GM12878 (cell line): ENCODE results near the gene NBDY. TPM values are rescaled to one million over a fixed set of nuclear protein-coding genes. Genes with fewer than 3 reads are reported as not detected.

ENCODE experiments used
- ATAC-seq: fragments of 200-7000 bp; cut with Tn5 transposase; 3 replicates; pipeline ENCODE4 v1.9.1; 2020; ENCODE audit warnings: mild to moderate bottlenecking, moderate library complexity
- BruUV-seq: library from RNA; stranded (reverse); fragments of 400-500 nt; replicated peaks from 2 replicates; lab custom pipeline; 2021; lab: Mats Ljungman, UMichigan
- CTCF ChIA-PET: fragments of 300-600 bp; sonication (Branson Sonifier 250); formaldehyde crosslinking; extraction: SDS; loops from one replicate; lab custom pipeline; 2021; ENCODE audit warnings: inconsistent platforms; lab: Yijun Ruan, JAX
- POLR2A ChIA-PET: fragments of 350-600 bp; formaldehyde crosslinking; extraction: SDS; loops from one replicate; lab custom pipeline; 2021; ENCODE audit warnings: inconsistent platforms; lab: Charles Lee
- RAD21 ChIA-PET: fragments of 300-600 bp; sonication (Branson Sonifier 250); formaldehyde crosslinking; loops from one replicate; lab custom pipeline; 2023; ENCODE audit warnings: antibody characterized with exemption; ENCODE audit not compliant: unreplicated experiment; lab: Charles Lee
- SMC1A ChIA-PET: fragments of 300-600 bp; sonication (Branson Sonifier 250); formaldehyde crosslinking; loops from one replicate; lab custom pipeline; 2023; ENCODE audit not compliant: unreplicated experiment, uncharacterized antibody; lab: Charles Lee
- DNase-seq: peaks from one replicate; pipeline ENCODE4 v3.0.0-alpha.2; 2011; ENCODE audit warnings: low read depth, low spot score
- FAIRE-seq: peaks from 3 replicates; lab custom pipeline; 2011; peaks lifted over from hg19 to GRCh38; lab: Jason Lieb, UNC
- H2AFZ ChIP-seq: 2 replicates; pipeline ENCODE4 v1.6.0; 2011; ENCODE audit warnings: low read depth, low read length, control low read depth; ENCODE audit not compliant: control insufficient read depth
- H3K27ac ChIP-seq: 2 replicates; pipeline ENCODE4 v1.5.1; 2011; ENCODE audit warnings: control low read depth; ENCODE audit not compliant: control insufficient read depth, insufficient read depth
- H3K27me3 ChIP-seq, 2 experiments: replicated peaks in 1 of 2; 2 replicates each; pipeline versions ENCODE4 v1.6.0 to v1.6.1; 2011; ENCODE audit warnings: low read length in 1 of 2; ENCODE audit not compliant: control insufficient read depth in 2 of 2, insufficient read depth in 2 of 2
- H3K36me3 ChIP-seq, 2 experiments: 2 replicates each; pipeline ENCODE4 v1.5.1; 2011; ENCODE audit warnings: low read length in 1 of 2; ENCODE audit not compliant: control insufficient read depth in 2 of 2, insufficient read depth in 2 of 2
- H3K4me1 ChIP-seq: 2 replicates; pipeline ENCODE4 v1.6.1; 2011; ENCODE audit warnings: mild to moderate bottlenecking, low read length, moderate library complexity, mixed read lengths; ENCODE audit not compliant: control insufficient read depth, insufficient read depth
- H3K4me2 ChIP-seq: 2 replicates; pipeline ENCODE4 v1.6.0; 2011; ENCODE audit warnings: control low read depth; ENCODE audit not compliant: control insufficient read depth, insufficient read depth
- H3K4me3 ChIP-seq: fragments of 200-600 bp; sonication (generic); 2 replicates; pipeline ENCODE4 v1.5.1; 2016
- H3K79me2 ChIP-seq: 2 replicates; pipeline ENCODE4 v1.6.0; 2011; ENCODE audit warnings: low read length; ENCODE audit not compliant: control insufficient read depth, insufficient read depth
- H3K9ac ChIP-seq: 2 replicates; pipeline ENCODE4 v1.8.0; 2011; ENCODE audit warnings: low read length, control low read depth, mixed read lengths; ENCODE audit not compliant: control insufficient read depth, insufficient read depth
- H3K9me3 ChIP-seq: replicated peaks from 3 replicates; pipeline ENCODE4 v1.5.1; 2011; ENCODE audit warnings: mild to moderate bottlenecking, low read length; ENCODE audit not compliant: control insufficient read depth, insufficient read depth
- H4K20me1 ChIP-seq: 2 replicates; pipeline ENCODE4 v1.6.0; 2011; ENCODE audit not compliant: control insufficient read depth, insufficient read depth
- BCL11A ChIP-seq: IDR thresholded peaks from 2 replicates; pipeline ENCODE4 v1.6.1; 2011; ENCODE audit warnings: low read depth, low read length
- FOXK2 ChIP-seq: fragments of 450-650 bp; IDR thresholded peaks from 2 replicates; pipeline ENCODE4 v1.6.1; 2017; ENCODE audit warnings: mild to moderate bottlenecking, moderate library complexity
- JUND ChIP-seq: IDR thresholded peaks from 2 replicates; pipeline ENCODE4 v1.6.1; 2012; ENCODE audit warnings: low read depth, mild to moderate bottlenecking, low read length, improper control_type of control experiment, moderate library complexity
- MTA2 ChIP-seq: fragments of 450-650 bp; IDR thresholded peaks from 2 replicates; pipeline ENCODE4 v1.6.1; 2016; ENCODE audit warnings: low read depth, mild to moderate bottlenecking, moderate library complexity
- MXI1 ChIP-seq: fragments of 150-350 bp; IDR thresholded peaks from 2 replicates; pipeline ENCODE4 v1.6.1; 2011; ENCODE audit warnings: low read depth, mild to moderate bottlenecking, inconsistent platforms, low read length, improper control_type of control experiment
- NR2C1 ChIP-seq: fragments of 450-650 bp; IDR thresholded peaks from 2 replicates; pipeline ENCODE4 v1.6.1; 2017; ENCODE audit warnings: antibody characterized with exemption, mild to moderate bottlenecking, moderate library complexity
- NR2C2 ChIP-seq: IDR thresholded peaks from 2 replicates; pipeline ENCODE4 v1.6.1; 2011; ENCODE audit warnings: borderline replicate concordance, low read depth; ENCODE audit not compliant: control insufficient read depth, insufficient read length
- NR2F1 ChIP-seq: fragments of 450-650 bp; conservative IDR thresholded peaks from 2 replicates; pipeline ENCODE4 v1.6.1; 2017; ENCODE audit warnings: mild to moderate bottlenecking
- PAX5 ChIP-seq: IDR thresholded peaks from 2 replicates; pipeline ENCODE4 v1.6.1; 2011; ENCODE audit warnings: low read depth, low read length, borderline replicate concordance
- RCOR1 ChIP-seq: conservative IDR thresholded peaks from 2 replicates; pipeline ENCODE4 v1.6.1; 2012; ENCODE audit warnings: low read depth, low read length, improper control_type of control experiment
- SMAD1 ChIP-seq: fragments of 450-650 bp; IDR thresholded peaks from 2 replicates; pipeline ENCODE4 v1.6.1; 2018; ENCODE audit warnings: mild to moderate bottlenecking, low read depth; ENCODE audit not compliant: partially characterized antibody
- STAT3 ChIP-seq: IDR thresholded peaks from 2 replicates; pipeline ENCODE4 v1.6.1; 2011; ENCODE audit warnings: low read depth, low read length, improper control_type of control experiment
- SUPT20H ChIP-seq: IDR thresholded peaks from 2 replicates; pipeline ENCODE4 v1.6.1; 2011; ENCODE audit warnings: low read depth, mild to moderate bottlenecking, low read length, moderate library complexity, borderline replicate concordance; ENCODE audit not compliant: control insufficient read depth
- ZNF622 ChIP-seq: fragments of 450-650 bp; IDR thresholded peaks from 2 replicates; pipeline ENCODE4 v1.6.1; 2017; ENCODE audit warnings: mild to moderate bottlenecking, inconsistent platforms
- WGBS: methylation state at CpG from one replicate; pipeline ENCODE4 v1.1.6; 2016; ENCODE audit warnings: low lambda C conversion rate; ENCODE audit not compliant: insufficient replicate concordance, insufficient coverage; ENCODE audit errors: missing lambda C conversion rate; 5-methylcytosine and 5-hydroxymethylcytosine counted together
- in situ Hi-C: fragments of 300-500 bp; cut with MboI; formaldehyde crosslinking; loops from 9 replicates; pipeline ENCODE4 v1.14.3; 2018; ENCODE audit warnings: mixed read lengths
- intact Hi-C: fragments of 100-400 bp; cut with micrococcal nuclease; formaldehyde crosslinking; loops from one replicate; pipeline ENCODE4 v1.14.2; 2022; ENCODE audit not compliant: unreplicated experiment
- polyA plus RNA-seq, 11 experiments: library from polyadenylated mRNA; depleted of rRNA in 4 of 11; unstranded in 6 of 11; stranded (reverse) in 5 of 11; fragments of >200 nt; fragmentation: Nextera tagmentation in 4 of 11; fragmentation: Illumina TruSeq in 1 of 11; extraction: Ambion mirVana in 4 of 11; extraction: Trizol in 1 of 11; gene quantifications; 1 replicate in 1 of 11; 2 replicates in 10 of 11; pipeline versions ENCODE4 v1.2.1 to v1.2.3, GENCODE V29; 2011 to 2016; ENCODE audit warnings: inconsistent platforms in 2 of 11, missing spikeins in 2 of 11, low read depth in 1 of 11
- total RNA-seq, 4 experiments: library from RNA; depleted of rRNA in 3 of 4; stranded (reverse); fragments of >200 nt in 3 of 4; fragmentation: Illumina TruSeq in 1 of 4; extraction: Trizol in 1 of 4; gene quantifications; 2 replicates each; pipeline versions ENCODE4 v1.2.1 to v1.2.3, GENCODE V29; 2013 to 2021
- TF ChIP-seq, protein P1 (sequence below): fragments of 450-650 bp; formaldehyde crosslinking; IDR thresholded peaks from 2 replicates; pipeline ENCODE4 v1.5.0; 2022; ENCODE audit warnings: mild to moderate bottlenecking, missing genetic modification characterization
- TF ChIP-seq, protein P2 (sequence below): IDR thresholded peaks from 2 replicates; pipeline ENCODE4 v1.6.1; 2012; ENCODE audit warnings: low read depth, low read length, improper control_type of control experiment
- TF ChIP-seq, protein P3 (sequence below): IDR thresholded peaks from 2 replicates; pipeline ENCODE4 v1.6.1; 2011; ENCODE audit warnings: mild to moderate bottlenecking, low read depth, low read length, moderate library complexity; ENCODE audit not compliant: insufficient replicate concordance

Gene NBDY
- total and polyA plus RNA-seq, 10 of the 15 experiments (the other 5 are each of a cell fraction or from before 2014, with no cell fraction given) = 10.8 to 122 (median 61.5) TPM

DNA sequence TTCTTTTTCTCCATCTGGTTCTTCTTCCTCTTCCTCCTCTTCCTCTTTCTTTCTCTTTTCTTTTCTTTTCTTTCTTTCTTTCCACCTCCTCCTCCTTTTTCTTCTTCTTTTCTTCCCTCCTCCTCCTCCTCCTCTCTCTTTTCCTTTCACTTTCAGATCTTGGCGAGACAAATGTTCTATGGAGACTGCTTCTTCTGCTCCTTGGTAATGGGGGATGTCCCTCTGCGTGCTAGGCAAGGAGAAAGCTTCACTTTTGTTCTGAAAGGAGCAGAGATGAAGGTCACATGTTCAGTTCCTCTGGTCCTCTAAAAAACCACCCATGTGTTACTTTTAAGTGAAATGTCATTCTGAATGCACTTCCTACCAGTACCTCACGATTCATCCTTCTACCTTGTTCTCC is 33.2 kb downstream of the NBDY start:
- Histone ChIP-seq H3K4me3 (peak overlapping the region; percentile 17; the same call in 1 of the 2 replicates), H3K9ac (no peak overlapping the region), H2AFZ (peak overlapping the region; percentile 30), H3K4me2 (peak overlapping the region; percentile 85), H3K36me3 (no peaks in the 10 kb centered on the region; a peak in 1 of 4 replicates), H4K20me1 (no peaks in the 10 kb centered on the region), H3K79me2 (peaks cover 4% of the 10 kb centered on the region), H3K4me1 (peaks cover 35% of the 10 kb centered on the region), H3K27ac (peak overlapping the region; percentile 90), H3K9me3 (no peaks in the 10 kb centered on the region), H3K27me3 (no peaks in the 10 kb centered on the region)
- SMC1A ChIA-PET = no interaction called here
- no TSS peak for BruUV-seq
- CTCF ChIA-PET = interaction anchor here (0.7 to 4.5 kb wide), 5 partner anchors 28 to 1058 kb away, joined by 3 to 25 read pairs (median 3); partner anchors contain the start of gene NBDY
- in situ Hi-C loops (no loop called here), intact Hi-C loops (no loop called here)
- ATAC-seq (peak; percentile 4; the same call in 2 of the 3 replicates), FAIRE-seq (no peak), DNase-seq (no peak)
- WGBS = 0% methylated on average over 3 of the region's 3 CpGs
- RAD21 ChIA-PET = interaction anchor here (1.0 kb wide), 2 partner anchors 31 to 38 kb away, joined by 3 read pairs; no protein-coding TSS in a partner anchor
- POLR2A ChIA-PET = no interaction called here
- TF ChIP-seq MTA2 (peak; percentile 22; the same call in 1 of the 2 replicates), PAX5 (0 out of 2 replicates have a peak, but pooled peaks have one; percentile 26), BCL11A (no peak), JUND (no peak), SMAD1 (no peak), NR2C2 (no peak), SUPT20H (no peak), NR2F1 (no peak), ZNF622 (no peak), RCOR1 (no peak), FOXK2 (no peak), STAT3 (no peak), MXI1 (0 out of 2 replicates have a peak, but pooled peaks have one; percentile 52), NR2C1 (no peak)
- TF ChIP-seq, protein P1, sequence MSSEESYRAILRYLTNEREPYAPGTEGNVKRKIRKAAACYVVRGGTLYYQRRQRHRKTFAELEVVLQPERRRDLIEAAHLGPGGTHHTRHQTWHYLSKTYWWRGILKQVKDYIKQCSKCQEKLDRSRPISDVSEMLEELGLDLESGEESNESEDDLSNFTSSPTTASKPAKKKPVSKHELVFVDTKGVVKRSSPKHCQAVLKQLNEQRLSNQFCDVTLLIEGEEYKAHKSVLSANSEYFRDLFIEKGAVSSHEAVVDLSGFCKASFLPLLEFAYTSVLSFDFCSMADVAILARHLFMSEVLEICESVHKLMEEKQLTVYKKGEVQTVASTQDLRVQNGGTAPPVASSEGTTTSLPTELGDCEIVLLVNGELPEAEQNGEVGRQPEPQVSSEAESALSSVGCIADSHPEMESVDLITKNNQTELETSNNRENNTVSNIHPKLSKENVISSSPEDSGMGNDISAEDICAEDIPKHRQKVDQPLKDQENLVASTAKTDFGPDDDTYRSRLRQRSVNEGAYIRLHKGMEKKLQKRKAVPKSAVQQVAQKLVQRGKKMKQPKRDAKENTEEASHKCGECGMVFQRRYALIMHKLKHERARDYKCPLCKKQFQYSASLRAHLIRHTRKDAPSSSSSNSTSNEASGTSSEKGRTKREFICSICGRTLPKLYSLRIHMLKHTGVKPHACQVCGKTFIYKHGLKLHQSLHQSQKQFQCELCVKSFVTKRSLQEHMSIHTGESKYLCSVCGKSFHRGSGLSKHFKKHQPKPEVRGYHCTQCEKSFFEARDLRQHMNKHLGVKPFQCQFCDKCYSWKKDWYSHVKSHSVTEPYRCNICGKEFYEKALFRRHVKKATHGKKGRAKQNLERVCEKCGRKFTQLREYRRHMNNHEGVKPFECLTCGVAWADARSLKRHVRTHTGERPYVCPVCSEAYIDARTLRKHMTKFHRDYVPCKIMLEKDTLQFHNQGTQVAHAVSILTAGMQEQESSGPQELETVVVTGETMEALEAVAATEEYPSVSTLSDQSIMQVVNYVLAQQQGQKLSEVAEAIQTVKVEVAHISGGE = no peak
- TF ChIP-seq, protein P2, sequence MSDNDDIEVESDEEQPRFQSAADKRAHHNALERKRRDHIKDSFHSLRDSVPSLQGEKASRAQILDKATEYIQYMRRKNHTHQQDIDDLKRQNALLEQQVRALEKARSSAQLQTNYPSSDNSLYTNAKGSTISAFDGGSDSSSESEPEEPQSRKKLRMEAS = 0 out of 2 replicates have a peak, but pooled peaks have one; percentile 60
- TF ChIP-seq, protein P3, sequence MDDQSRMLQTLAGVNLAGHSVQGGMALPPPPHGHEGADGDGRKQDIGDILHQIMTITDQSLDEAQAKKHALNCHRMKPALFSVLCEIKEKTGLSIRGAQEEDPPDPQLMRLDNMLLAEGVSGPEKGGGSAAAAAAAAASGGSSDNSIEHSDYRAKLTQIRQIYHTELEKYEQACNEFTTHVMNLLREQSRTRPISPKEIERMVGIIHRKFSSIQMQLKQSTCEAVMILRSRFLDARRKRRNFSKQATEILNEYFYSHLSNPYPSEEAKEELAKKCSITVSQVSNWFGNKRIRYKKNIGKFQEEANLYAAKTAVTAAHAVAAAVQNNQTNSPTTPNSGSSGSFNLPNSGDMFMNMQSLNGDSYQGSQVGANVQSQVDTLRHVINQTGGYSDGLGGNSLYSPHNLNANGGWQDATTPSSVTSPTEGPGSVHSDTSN = no peak
